Astrocyte (in vitro differentiated cells and primary cell): ENCODE results near the gene CWC22.

Experiments used
- EZH2 ChIP-seq: IDR thresholded peaks from 2 replicates; pipeline ENCODE4 v1.6.1; 2012; ENCODE audit warnings: mild to moderate bottlenecking, low read length, inconsistent platforms; ENCODE audit not compliant: insufficient read depth
- TF ChIP-seq, protein P1 (sequence below): IDR thresholded peaks from 2 replicates; pipeline ENCODE4 v1.5.1; 2011; ENCODE audit warnings: low read depth, mild to moderate bottlenecking, inconsistent platforms, low read length, moderate library complexity; ENCODE audit not compliant: insufficient read depth

- TF ChIP-seq, protein P1, sequence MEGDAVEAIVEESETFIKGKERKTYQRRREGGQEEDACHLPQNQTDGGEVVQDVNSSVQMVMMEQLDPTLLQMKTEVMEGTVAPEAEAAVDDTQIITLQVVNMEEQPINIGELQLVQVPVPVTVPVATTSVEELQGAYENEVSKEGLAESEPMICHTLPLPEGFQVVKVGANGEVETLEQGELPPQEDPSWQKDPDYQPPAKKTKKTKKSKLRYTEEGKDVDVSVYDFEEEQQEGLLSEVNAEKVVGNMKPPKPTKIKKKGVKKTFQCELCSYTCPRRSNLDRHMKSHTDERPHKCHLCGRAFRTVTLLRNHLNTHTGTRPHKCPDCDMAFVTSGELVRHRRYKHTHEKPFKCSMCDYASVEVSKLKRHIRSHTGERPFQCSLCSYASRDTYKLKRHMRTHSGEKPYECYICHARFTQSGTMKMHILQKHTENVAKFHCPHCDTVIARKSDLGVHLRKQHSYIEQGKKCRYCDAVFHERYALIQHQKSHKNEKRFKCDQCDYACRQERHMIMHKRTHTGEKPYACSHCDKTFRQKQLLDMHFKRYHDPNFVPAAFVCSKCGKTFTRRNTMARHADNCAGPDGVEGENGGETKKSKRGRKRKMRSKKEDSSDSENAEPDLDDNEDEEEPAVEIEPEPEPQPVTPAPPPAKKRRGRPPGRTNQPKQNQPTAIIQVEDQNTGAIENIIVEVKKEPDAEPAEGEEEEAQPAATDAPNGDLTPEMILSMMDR, result no peak
- TF ChIP-seq EZH2, result no peak
Measured at GRCh38 chr2:179963626-179964025, 43.5 kb downstream of the CWC22 start.
